OCI-LY1 (cell line): ENCODE results near the gene SLC35D2.
"Not testable (repeated sequence)": the region's sequence is repeated elsewhere in the genome, so short reads cannot be mapped to it uniquely, and the experiment has no call there.

Source experiments
- H2AFZ ChIP-seq: fragments of 200-600 bp; sonication (generic), shearing (Covaris generic); 2 replicates; pipeline ENCODE4 v1.6.0; 2014; ENCODE audit warnings: antibody characterized with exemption, mild to moderate bottlenecking, low read length
- H3F3A ChIP-seq: fragments of 200-600 bp; sonication (generic), shearing (Covaris generic); 2 replicates; pipeline ENCODE4 v1.6.0; 2014; ENCODE audit warnings: mild to moderate bottlenecking, antibody characterized with exemption, low read length, moderate library complexity; ENCODE audit not compliant: insufficient read depth
- H3K27ac ChIP-seq: fragments of 200-600 bp; sonication (generic); 2 replicates; pipeline ENCODE4 v1.5.1; 2014; ENCODE audit warnings: low read length, mixed run types, mild to moderate bottlenecking, low read depth; ENCODE audit not compliant: poor library complexity, severe bottlenecking
- H3K27me3 ChIP-seq: fragments of 200-600 bp; sonication (generic); 2 replicates; pipeline ENCODE4 v1.6.0; 2014; ENCODE audit warnings: antibody characterized with exemption, mild to moderate bottlenecking, low read length, moderate library complexity; ENCODE audit not compliant: insufficient read depth
- H3K36me3 ChIP-seq: fragments of 200-600 bp; sonication (generic); 2 replicates; pipeline ENCODE4 v1.6.1; 2014; ENCODE audit warnings: mild to moderate bottlenecking, antibody characterized with exemption, low read length, moderate library complexity, mixed read lengths; ENCODE audit not compliant: insufficient read depth
- H3K4me1 ChIP-seq: fragments of 200-600 bp; sonication (generic); 2 replicates; pipeline ENCODE4 v1.5.1; 2014; ENCODE audit warnings: mild to moderate bottlenecking, low read length, moderate library complexity; ENCODE audit not compliant: insufficient read depth, severe bottlenecking
- H3K4me2 ChIP-seq: fragments of 200-600 bp; sonication (generic), shearing (Covaris generic); 2 replicates; pipeline ENCODE4 v1.6.1; 2014; ENCODE audit warnings: low read length
- H3K4me3 ChIP-seq: fragments of 200-600 bp; sonication (generic); 2 replicates; pipeline ENCODE4 v1.5.1; 2014; ENCODE audit warnings: low read length, low read depth, mild to moderate bottlenecking, mixed read lengths; ENCODE audit not compliant: poor library complexity, severe bottlenecking
- H3K79me2 ChIP-seq: fragments of 200-600 bp; shearing (Covaris generic); 2 replicates; pipeline ENCODE4 v1.6.1; 2016; ENCODE audit warnings: mixed run types, low read length, mixed read lengths; ENCODE audit not compliant: insufficient read depth
- H3K9ac ChIP-seq: fragments of 200-600 bp; sonication (generic), shearing (Covaris generic); 2 replicates; pipeline ENCODE4 v1.6.1; 2014; ENCODE audit warnings: mild to moderate bottlenecking, low read length, mixed read lengths
- H3K9me2 ChIP-seq: fragments of 200-600 bp; sonication (generic), shearing (Covaris generic); 2 replicates; pipeline ENCODE4 v1.6.1; 2014; ENCODE audit warnings: low read depth, mild to moderate bottlenecking, low read length, mixed read lengths
- H3K9me3 ChIP-seq: fragments of 200-600 bp; shearing (Covaris generic); 2 replicates; pipeline ENCODE4 v1.6.1; 2014; ENCODE audit warnings: low read length, mixed read lengths
- H4K20me1 ChIP-seq: fragments of 200-600 bp; sonication (generic), shearing (Covaris generic); 2 replicates; pipeline ENCODE4 v1.6.0; 2016; ENCODE audit warnings: mild to moderate bottlenecking, low read length; ENCODE audit not compliant: insufficient read depth
- EZH2 ChIP-seq: fragments of 200-600 bp; sonication (generic), shearing (Covaris generic); IDR thresholded peaks from 2 replicates; pipeline ENCODE4 v1.8.0; 2017; ENCODE audit warnings: borderline replicate concordance, mixed run types, mild to moderate bottlenecking, antibody characterized with exemption, low read length, moderate library complexity, mixed read lengths
- TF ChIP-seq, protein P1 (sequence below): fragments of 200-600 bp; sonication (generic), shearing (Covaris generic); IDR thresholded peaks from 2 replicates; pipeline ENCODE4 v1.5.1; 2017; ENCODE audit warnings: mild to moderate bottlenecking, antibody characterized with exemption, low read length, moderate library complexity, mixed read lengths

SLC35D2 gene

DNA sequence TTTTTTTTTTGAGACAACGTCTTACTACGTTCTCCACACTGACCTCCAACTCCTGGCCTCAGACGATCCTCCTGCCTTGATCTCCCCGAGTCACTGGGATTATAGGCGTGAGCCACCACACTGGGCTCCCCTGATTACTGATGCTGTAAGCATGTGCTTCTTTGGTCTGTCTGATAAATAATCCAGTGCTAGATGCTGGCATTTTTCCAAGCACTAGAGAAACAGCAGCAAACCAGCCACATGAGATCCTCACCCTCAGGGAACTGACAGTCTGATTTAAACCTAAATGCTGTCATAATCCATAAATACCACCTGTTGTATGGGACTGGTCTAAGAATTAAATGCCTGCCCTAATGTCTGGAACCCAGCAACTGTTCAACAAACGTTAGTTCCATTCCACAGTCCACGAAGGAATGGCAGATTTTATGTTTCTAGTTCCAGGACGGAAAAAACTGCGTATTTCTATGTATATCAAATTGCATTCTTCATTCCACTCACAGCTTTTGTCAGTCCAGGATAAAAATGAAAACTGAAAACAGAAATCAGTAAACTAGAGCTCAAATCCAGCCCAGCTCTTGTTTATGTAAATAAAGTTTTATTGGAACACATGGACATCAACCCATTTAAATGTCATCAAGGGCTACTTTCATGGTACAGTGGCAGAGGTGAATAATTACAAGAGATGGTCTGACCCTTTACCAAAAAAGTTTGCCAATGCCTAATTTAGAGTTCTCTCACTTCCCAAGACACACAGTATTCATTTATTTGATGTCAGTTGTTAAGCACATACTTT, 20.1 kb downstream of the SLC35D2 start:
- TF ChIP-seq EZH2, result no peak
- TF ChIP-seq, protein P1, sequence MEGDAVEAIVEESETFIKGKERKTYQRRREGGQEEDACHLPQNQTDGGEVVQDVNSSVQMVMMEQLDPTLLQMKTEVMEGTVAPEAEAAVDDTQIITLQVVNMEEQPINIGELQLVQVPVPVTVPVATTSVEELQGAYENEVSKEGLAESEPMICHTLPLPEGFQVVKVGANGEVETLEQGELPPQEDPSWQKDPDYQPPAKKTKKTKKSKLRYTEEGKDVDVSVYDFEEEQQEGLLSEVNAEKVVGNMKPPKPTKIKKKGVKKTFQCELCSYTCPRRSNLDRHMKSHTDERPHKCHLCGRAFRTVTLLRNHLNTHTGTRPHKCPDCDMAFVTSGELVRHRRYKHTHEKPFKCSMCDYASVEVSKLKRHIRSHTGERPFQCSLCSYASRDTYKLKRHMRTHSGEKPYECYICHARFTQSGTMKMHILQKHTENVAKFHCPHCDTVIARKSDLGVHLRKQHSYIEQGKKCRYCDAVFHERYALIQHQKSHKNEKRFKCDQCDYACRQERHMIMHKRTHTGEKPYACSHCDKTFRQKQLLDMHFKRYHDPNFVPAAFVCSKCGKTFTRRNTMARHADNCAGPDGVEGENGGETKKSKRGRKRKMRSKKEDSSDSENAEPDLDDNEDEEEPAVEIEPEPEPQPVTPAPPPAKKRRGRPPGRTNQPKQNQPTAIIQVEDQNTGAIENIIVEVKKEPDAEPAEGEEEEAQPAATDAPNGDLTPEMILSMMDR, result no peak
- Histone ChIP-seq H3K27me3 (no peaks in the 10 kb centered on the region), H3K36me3 (no peaks in the 10 kb centered on the region), H3K4me2 (no peak overlapping the region), H3F3A (no peaks in the 10 kb centered on the region), H3K4me3 (no peak overlapping the region), H2AFZ (no peak overlapping the region), H3K27ac (no peak overlapping the region), H3K4me1 (no peaks in the 10 kb centered on the region), H3K9me2 (no peaks in the 10 kb centered on the region), H3K9ac (no peak overlapping the region), H3K79me2 (no peaks in the 10 kb centered on the region), H3K9me3 (no peaks in the 10 kb centered on the region), H4K20me1 (no peaks in the 10 kb centered on the region)

- H3K4me1 ChIP-seq, H3K36me3 ChIP-seq, H3K9me3 ChIP-seq, H3K4me2 ChIP-seq, H3K9ac ChIP-seq, H3K4me3 ChIP-seq, H3K27ac ChIP-seq, H2AFZ ChIP-seq, H3K79me2 ChIP-seq, H4K20me1 ChIP-seq, H3K27me3 ChIP-seq, H3K9me2 ChIP-seq, H3F3A ChIP-seq: not testable (repeated sequence)
Observed at GRCh38 chr9:96362119-96362518, 21.4 kb downstream of the SLC35D2 start.

GRCh38 chr9:96361668-96362067, 21.8 kb downstream of the SLC35D2 start:
- no peaks in the 10 kb centered on the region for H3F3A ChIP-seq
- no peak overlapping the region for H3K9ac ChIP-seq
- no peaks in the 10 kb centered on the region for H3K9me2 ChIP-seq
- no peak overlapping the region for H3K4me2 ChIP-seq
- no peak overlapping the region for H3K27ac ChIP-seq
- H3K27me3 ChIP-seq, result no peaks in the 10 kb centered on the region
- TF ChIP-seq EZH2, result no peak
- TF ChIP-seq, protein P1, result no peak
- no peak overlapping the region for H3K4me3 ChIP-seq
- H2AFZ ChIP-seq, result no peak overlapping the region
- no peaks in the 10 kb centered on the region for H3K79me2 ChIP-seq
- H4K20me1 ChIP-seq, result no peaks in the 10 kb centered on the region
- H3K4me1 ChIP-seq, result no peaks in the 10 kb centered on the region
- H3K36me3 ChIP-seq, result no peaks in the 10 kb centered on the region
- H3K9me3 ChIP-seq, result no peaks in the 10 kb centered on the region

DNA sequence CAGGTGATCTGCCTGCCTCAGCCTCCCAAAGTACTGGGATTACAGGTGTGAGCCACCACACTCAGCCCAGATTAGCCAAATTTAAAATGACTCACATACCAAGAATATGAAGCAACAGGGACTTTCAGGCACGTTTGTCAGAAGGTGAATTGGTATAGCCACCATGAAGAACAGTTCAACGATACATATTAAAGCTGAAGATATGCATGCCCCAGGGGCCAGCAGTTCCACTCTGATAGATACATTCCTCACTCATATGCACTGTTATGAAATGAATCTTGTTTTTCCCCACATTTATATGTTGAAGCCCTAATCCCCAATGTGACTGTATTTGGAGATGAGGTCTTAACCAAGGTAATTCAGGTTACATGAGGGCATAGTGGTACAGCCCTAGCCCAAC, 22.5 kb downstream of the SLC35D2 start:
- no peak for TF ChIP-seq EZH2
- TF ChIP-seq, protein P1, result no peak
- H3F3A ChIP-seq, result no peaks in the 10 kb centered on the region
- H3K9me3 ChIP-seq, result no peaks in the 10 kb centered on the region
- H3K4me3 ChIP-seq, result no peak overlapping the region
- H2AFZ ChIP-seq, result no peak overlapping the region
- H3K79me2 ChIP-seq, result no peaks in the 10 kb centered on the region
- H3K27me3 ChIP-seq, result no peaks in the 10 kb centered on the region
- no peaks in the 10 kb centered on the region for H4K20me1 ChIP-seq
- no peak overlapping the region for H3K27ac ChIP-seq
- H3K9me2 ChIP-seq, result no peaks in the 10 kb centered on the region
- no peak overlapping the region for H3K9ac ChIP-seq
- H3K4me2 ChIP-seq, result no peak overlapping the region
- H3K4me1 ChIP-seq, result no peaks in the 10 kb centered on the region
- no peaks in the 10 kb centered on the region for H3K36me3 ChIP-seq

DNA sequence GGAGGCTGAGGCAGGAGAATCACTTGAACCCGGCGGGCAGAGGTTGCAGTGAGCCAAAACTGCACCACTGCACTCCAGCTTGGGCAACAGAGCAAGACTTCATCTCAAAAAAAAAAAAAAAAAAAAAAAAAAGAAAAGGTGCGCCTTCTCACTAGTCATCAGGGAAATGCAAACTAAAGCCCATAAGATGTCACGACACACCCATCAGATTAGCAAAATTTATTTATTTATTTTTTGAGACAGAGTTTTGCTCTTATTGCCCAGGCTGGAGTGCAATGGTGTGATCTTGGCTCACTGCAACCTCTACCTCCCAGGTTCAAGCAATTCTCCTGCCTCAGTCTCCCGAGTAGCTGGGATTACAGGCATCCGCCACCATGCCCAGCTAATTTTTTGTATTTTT, 23.0 kb downstream of the SLC35D2 start:
- not testable (repeated sequence) for H3K27me3 ChIP-seq, H3F3A ChIP-seq, H3K4me1 ChIP-seq, H3K9me3 ChIP-seq, H4K20me1 ChIP-seq, H3K36me3 ChIP-seq, H2AFZ ChIP-seq, H3K27ac ChIP-seq, H3K9ac ChIP-seq, H3K4me2 ChIP-seq, H3K79me2 ChIP-seq, H3K9me2 ChIP-seq, H3K4me3 ChIP-seq
